H1 (cell line): ENCODE data around the gene USH2A. TPM values are rescaled to one million over a fixed set of nuclear protein-coding genes. Genes with fewer than 3 reads are reported as not detected.

Experiments used
- CTCF ChIA-PET: fragments of 300-600 bp; sonication (Branson Sonifier 250); formaldehyde crosslinking; loops from one replicate; lab custom pipeline; 2021; ENCODE audit not compliant: partially characterized antibody; lab: Charles Lee
- POLR2A ChIA-PET: fragments of 300-600 bp; sonication (Branson Sonifier 250); formaldehyde crosslinking; loops from one replicate; lab custom pipeline; 2021; ENCODE audit warnings: inconsistent platforms; ENCODE audit not compliant: partially characterized antibody; lab: Charles Lee
- DNase-seq, 2 experiments: peaks; one replicate each; pipeline versions ENCODE4 v3.0.0 to v3.0.0-alpha.2; 2010 to 2022; ENCODE audit warnings: low spot score in 2 of 2, low read depth in 1 of 2, mixed read lengths in 1 of 2
- FAIRE-seq: peaks from 2 replicates; lab custom pipeline; 2011; peaks lifted over from hg19 to GRCh38; lab: Jason Lieb, UNC
- H2AFZ ChIP-seq: 2 replicates; pipeline ENCODE4 v1.8.1; 2012; ENCODE audit warnings: low read length, inconsistent platforms
- H2AK5ac ChIP-seq: 2 replicates; pipeline ENCODE4 v1.6.1; 2013; ENCODE audit warnings: low read depth, low read length
- H2BK120ac ChIP-seq: replicated peaks from 2 replicates; pipeline ENCODE3; 2013; ENCODE audit warnings: low read depth, low read length, inconsistent platforms
- H2BK12ac ChIP-seq: 2 replicates; pipeline ENCODE4 v1.6.1; 2013; ENCODE audit warnings: low read depth, low read length
- H2BK15ac ChIP-seq: 2 replicates; pipeline ENCODE4 v1.6.1; 2013; ENCODE audit warnings: low read length
- H2BK20ac ChIP-seq: 2 replicates; pipeline ENCODE4 v1.6.1; 2013; ENCODE audit warnings: low read length
- H2BK5ac ChIP-seq: 2 replicates; pipeline ENCODE4 v1.6.1; 2013; ENCODE audit warnings: low read depth, low read length
- H3K14ac ChIP-seq: 2 replicates; pipeline ENCODE4 v1.6.1; 2013; ENCODE audit warnings: inconsistent platforms; ENCODE audit not compliant: insufficient read length
- H3K18ac ChIP-seq: 2 replicates; pipeline ENCODE4 v1.6.1; 2013; ENCODE audit warnings: low read length; ENCODE audit errors: extremely low read depth
- H3K23ac ChIP-seq: 2 replicates; pipeline ENCODE4 v1.6.1; 2013; ENCODE audit warnings: inconsistent platforms; ENCODE audit not compliant: insufficient read length
- H3K23me2 ChIP-seq: 2 replicates; pipeline ENCODE4 v1.6.1; 2013; ENCODE audit warnings: low read depth, low read length
- H3K27ac ChIP-seq: 2 replicates; pipeline ENCODE4 v1.6.1; 2011; ENCODE audit warnings: low read depth, low read length, inconsistent platforms
- H3K27me3 ChIP-seq, 4 experiments: replicated peaks in 1 of 4; 1 replicate in 1 of 4; 2 replicates in 3 of 4; pipeline versions ENCODE4 v1.6.1 to v1.8.1; 2011 to 2013; ENCODE audit warnings: low read length in 3 of 4, mild to moderate bottlenecking in 3 of 4, inconsistent platforms in 2 of 4, mixed read lengths in 2 of 4, moderate library complexity in 1 of 4; ENCODE audit not compliant: control insufficient read depth in 3 of 4, insufficient read depth in 3 of 4; ENCODE audit errors: extremely low read depth in 1 of 4
- H3K36me3 ChIP-seq, 4 experiments: 2 replicates each; pipeline versions ENCODE4 v1.6.1 to v1.8.1; 2011 to 2013; ENCODE audit warnings: mild to moderate bottlenecking in 4 of 4, low read length in 3 of 4, moderate library complexity in 2 of 4, control low read depth in 1 of 4, inconsistent platforms in 1 of 4; ENCODE audit not compliant: insufficient read depth in 4 of 4, control insufficient read depth in 2 of 4
- H3K4ac ChIP-seq: replicated peaks from 2 replicates; pipeline ENCODE3; 2013; ENCODE audit warnings: low read length, low read depth, mixed read lengths, inconsistent platforms; ENCODE audit not compliant: insufficient read length
- H3K4me1 ChIP-seq, 4 experiments: replicated peaks in 1 of 4; 1 replicate in 1 of 4; 2 replicates in 3 of 4; pipeline versions ENCODE4 v1.6.1 to v1.8.1; 2011 to 2013; ENCODE audit warnings: low read length in 3 of 4, inconsistent platforms in 2 of 4, mixed read lengths in 1 of 4; ENCODE audit not compliant: insufficient read depth in 4 of 4, control insufficient read depth in 3 of 4
- H3K4me2 ChIP-seq, 2 experiments: 2 replicates each; pipeline versions ENCODE4 v1.6.1 to v1.8.1; 2011 to 2013; ENCODE audit warnings: low read depth in 2 of 2, low read length in 2 of 2, control low read depth in 1 of 2, inconsistent platforms in 1 of 2, mild to moderate bottlenecking in 1 of 2; ENCODE audit not compliant: insufficient read depth in 1 of 2
- H3K4me3 ChIP-seq, 4 experiments: fragments of 200-600, 300-600 bp in 1 of 4; sonication (generic), shearing (Covaris generic), sonication (Bioruptor Twin) in 1 of 4; 2 replicates each; pipeline versions ENCODE4 v1.5.1 to v1.8.1; 2011 to 2016; ENCODE audit warnings: low read length in 4 of 4, low read depth in 3 of 4, control low read depth in 2 of 4, inconsistent platforms in 2 of 4, mild to moderate bottlenecking in 2 of 4, mixed read lengths in 1 of 4, moderate library complexity in 1 of 4; ENCODE audit not compliant: insufficient read depth in 2 of 4; ENCODE audit errors: extremely low read depth in 1 of 4
- H3K56ac ChIP-seq: replicated peaks from 2 replicates; pipeline ENCODE3; 2013; ENCODE audit warnings: low read depth, mild to moderate bottlenecking, mixed read lengths, low read length, inconsistent platforms; ENCODE audit not compliant: insufficient read length
- H3K79me1 ChIP-seq: 2 replicates; pipeline ENCODE4 v1.6.1; 2013; ENCODE audit warnings: low read depth, low read length, control low read depth
- H3K79me2 ChIP-seq, 2 experiments: 2 replicates each; pipeline versions ENCODE4 v1.6.1 to v1.8.1; 2012 to 2013; ENCODE audit warnings: low read length in 2 of 2, mild to moderate bottlenecking in 2 of 2, inconsistent platforms in 1 of 2; ENCODE audit not compliant: insufficient read depth in 2 of 2, control insufficient read depth in 1 of 2
- H3K9ac ChIP-seq, 4 experiments: replicated peaks in 1 of 4; 1 replicate in 1 of 4; 2 replicates in 3 of 4; pipeline versions ENCODE4 v1.6.1 to v1.8.1; 2011 to 2013; ENCODE audit warnings: low read depth in 3 of 4, low read length in 3 of 4, control low read depth in 2 of 4, mild to moderate bottlenecking in 2 of 4, moderate library complexity in 2 of 4, inconsistent platforms in 1 of 4; ENCODE audit errors: extremely low read depth in 1 of 4
- H3K9me3 ChIP-seq, 2 experiments: 2 replicates each; pipeline versions ENCODE4 v1.6.1 to v1.8.1; 2012 to 2013; ENCODE audit warnings: mild to moderate bottlenecking in 2 of 2, moderate library complexity in 2 of 2, control low read depth in 1 of 2, inconsistent platforms in 1 of 2, low read depth in 1 of 2, low read length in 1 of 2, mixed read lengths in 1 of 2; ENCODE audit not compliant: insufficient read depth in 2 of 2
- H4K20me1 ChIP-seq, 2 experiments: replicated peaks in 1 of 2; 2 replicates each; pipeline versions ENCODE3 to v1.8.1; 2011 to 2013; ENCODE audit warnings: inconsistent platforms in 2 of 2, low read length in 2 of 2, mild to moderate bottlenecking in 1 of 2; ENCODE audit not compliant: insufficient read depth in 2 of 2, control insufficient read depth in 1 of 2
- H4K5ac ChIP-seq: 2 replicates; pipeline ENCODE4 v1.6.1; 2013; ENCODE audit warnings: low read length, low read depth, mixed read lengths, inconsistent platforms; ENCODE audit not compliant: insufficient read length
- H4K8ac ChIP-seq: 2 replicates; pipeline ENCODE4 v1.8.0; 2013; ENCODE audit warnings: mild to moderate bottlenecking, moderate library complexity, low read length, inconsistent platforms; ENCODE audit not compliant: insufficient read depth; ENCODE audit errors: extremely low read depth
- H4K91ac ChIP-seq: replicated peaks from 2 replicates; pipeline ENCODE3; 2013; ENCODE audit warnings: low read length, mixed read lengths, inconsistent platforms; ENCODE audit not compliant: insufficient read length
- GABPA ChIP-seq: IDR thresholded peaks from 2 replicates; pipeline ENCODE4 v1.6.1; 2011; ENCODE audit warnings: mild to moderate bottlenecking, low read length, moderate library complexity, borderline replicate concordance; ENCODE audit not compliant: insufficient read depth
- NRF1 ChIP-seq: IDR thresholded peaks from 2 replicates; pipeline ENCODE4 v1.6.1; 2011; ENCODE audit warnings: mild to moderate bottlenecking, low read depth, low read length, improper control_type of control experiment
- SIX5 ChIP-seq: IDR thresholded peaks from 2 replicates; pipeline ENCODE4 v1.6.1; 2011; ENCODE audit warnings: mild to moderate bottlenecking, low read depth, low read length
- WGBS, 2 experiments: shearing (Covaris generic) in 1 of 2; methylation state at CpG; one replicate each; pipeline versions ENCODE4 v1.1.6 to v1.1.7; 2013 to 2015; ENCODE audit warnings: low lambda C conversion rate in 2 of 2, mixed read lengths in 2 of 2, inconsistent platforms in 1 of 2, low coverage in 1 of 2, missing lambda C conversion rate in 1 of 2; ENCODE audit not compliant: insufficient replicate concordance in 2 of 2, insufficient coverage in 1 of 2, insufficient read length in 1 of 2; ENCODE audit errors: extremely low coverage in 1 of 2, missing lambda C conversion rate in 1 of 2; 5-methylcytosine and 5-hydroxymethylcytosine counted together
- polyA plus RNA-seq, 7 experiments: library from polyadenylated mRNA; depleted of rRNA in 3 of 7; stranded (reverse) in 5 of 7; unstranded in 2 of 7; fragments of >200 nt in 5 of 7; fragments of 200-250 nt in 2 of 7; gene quantifications; 1 replicate in 5 of 7; 2 replicates in 1 of 7; 4 replicates in 1 of 7; pipeline versions ENCODE4 v1.2.1 to v1.2.3, GENCODE V29; 2011 to 2013; ENCODE audit warnings: missing spikeins in 2 of 7, mixed read lengths in 2 of 7
- total RNA-seq: library from RNA; stranded (reverse); fragmentation: NEBNext Ultra II Directional; extraction: Animal tissue kit (Norgen Biotek cat#: 25700); gene quantifications from 2 replicates; pipeline ENCODE4 v1.2.1, GENCODE V29; 2021

Gene USH2A
- total and polyA plus RNA-seq, 2 of the 8 experiments (the other 6 are each of a cell fraction or from before 2014, with no cell fraction given) = 0.02 to 0.17 TPM

- Histone ChIP-seq H3K4ac (no peak overlapping the region), H3K4me1 (no peaks in the 10 kb centered on the region), H3K9me3 (no peaks in the 10 kb centered on the region), H4K8ac (no peak overlapping the region), H3K79me2 (no peaks in the 10 kb centered on the region), H3K18ac (no peak overlapping the region), H3K56ac (no peak overlapping the region), H3K4me2 (no peak overlapping the region), H2BK20ac (no peak overlapping the region), H3K27ac (no peak overlapping the region), H3K23me2 (no peaks in the 10 kb centered on the region), H3K4me3 (no peak overlapping the region), H3K27me3 (no peaks in the 10 kb centered on the region), H2AFZ (no peak overlapping the region), H3K14ac (no peak overlapping the region), H2AK5ac (no peak overlapping the region), H3K36me3 (no peaks in the 10 kb centered on the region), H2BK5ac (no peak overlapping the region), H3K23ac (no peak overlapping the region), H4K5ac (no peak overlapping the region), H3K9ac (no peak overlapping the region), H4K20me1 (no peaks in the 10 kb centered on the region), H2BK12ac (no peak overlapping the region), H3K79me1 (no peaks in the 10 kb centered on the region), H4K91ac (no peak overlapping the region), H2BK15ac (no peak overlapping the region), H2BK120ac (no peak overlapping the region)
- 91% methylated on average over 9 of the region's 9 CpGs; no CpG with 5 or more reads in 1 of the 2 experiments for WGBS, 2 experiments
- TF ChIP-seq SIX5 = no peak
- no peak for TF ChIP-seq NRF1
- TF ChIP-seq GABPA = no peak
- CTCF ChIA-PET = interaction anchor here (1.5 kb wide), 1 partner anchor 172 kb away, joined by 5 read pairs; no protein-coding TSS in a partner anchor
- FAIRE-seq = no peak
- POLR2A ChIA-PET = no interaction called here
- no peak for DNase-seq
Observed at GRCh38 chr1:216049741-216050430, 373.4 kb downstream of the USH2A start.
